Keratinocyte (primary cell): ENCODE measurements around the gene PRRC2B. TPM values are rescaled to one million over a fixed set of nuclear protein-coding genes. Genes with fewer than 3 reads are reported as not detected.
A peak's percentile ranks its signal among the peaks of the same experiment; 100 is the strongest.
"Not testable (repeated sequence)": the region's sequence is repeated elsewhere in the genome, so short reads cannot be mapped to it uniquely, and the experiment has no call there.

ENCODE experiments used
- DNase-seq: peaks from one replicate; pipeline ENCODE4 v3.0.0-alpha.2; 2011; ENCODE audit warnings: low read depth, missing footprints, low spot score
- FAIRE-seq: peaks from 2 replicates; lab custom pipeline; 2011; peaks lifted over from hg19 to GRCh38; lab: Jason Lieb, UNC
- H2AFZ ChIP-seq: 2 replicates; pipeline ENCODE4 v1.6.0; 2012; ENCODE audit warnings: low read length, control low read depth, inconsistent platforms; ENCODE audit not compliant: control insufficient read depth
- H3K27ac ChIP-seq: 2 replicates; pipeline ENCODE4 v1.5.1; 2011; ENCODE audit warnings: low read length; ENCODE audit not compliant: control insufficient read depth, insufficient read depth
- H3K27me3 ChIP-seq: 3 replicates; pipeline ENCODE4 v1.6.0; 2011; ENCODE audit warnings: low read length; ENCODE audit not compliant: control insufficient read depth, insufficient read depth; ENCODE audit errors: extremely low read depth
- H3K36me3 ChIP-seq, 2 experiments: 2 replicates in 1 of 2; 3 replicates in 1 of 2; pipeline ENCODE4 v1.5.1; 2011; ENCODE audit warnings: low read length in 2 of 2, mild to moderate bottlenecking in 1 of 2; ENCODE audit not compliant: control insufficient read depth in 2 of 2, insufficient read depth in 2 of 2; ENCODE audit errors: extremely low read depth in 1 of 2
- H3K4me1 ChIP-seq: 3 replicates; pipeline ENCODE4 v1.5.1; 2011; ENCODE audit warnings: low read length; ENCODE audit not compliant: control insufficient read depth, insufficient read depth; ENCODE audit errors: extremely low read depth
- H3K4me2 ChIP-seq: 3 replicates; pipeline ENCODE4 v1.6.0; 2011; ENCODE audit warnings: low read depth, low read length; ENCODE audit not compliant: control insufficient read depth, insufficient read depth; ENCODE audit errors: extremely low read depth
- H3K4me3 ChIP-seq, 3 experiments: fragments of 200-600 bp in 1 of 3; sonication (generic) in 1 of 3; 2 replicates in 2 of 3; 3 replicates in 1 of 3; pipeline ENCODE4 v1.5.1; 2011 to 2016; ENCODE audit warnings: low read length in 3 of 3, mild to moderate bottlenecking in 3 of 3, control low read depth in 2 of 3, inconsistent platforms in 1 of 3, low read depth in 1 of 3, mixed read lengths in 1 of 3, mixed run types in 1 of 3, moderate library complexity in 1 of 3; ENCODE audit not compliant: control insufficient read depth in 2 of 3, insufficient read depth in 2 of 3; ENCODE audit errors: extremely low read depth in 1 of 3
- H3K79me2 ChIP-seq: 2 replicates; pipeline ENCODE4 v1.6.0; 2012; ENCODE audit warnings: low read length; ENCODE audit not compliant: control insufficient read depth, insufficient read depth
- H3K9ac ChIP-seq: 3 replicates; pipeline ENCODE4 v1.6.0; 2011; ENCODE audit warnings: low read length; ENCODE audit not compliant: control insufficient read depth, insufficient read depth; ENCODE audit errors: extremely low read depth
- H3K9me1 ChIP-seq: 3 replicates; pipeline ENCODE4 v1.6.0; 2011; ENCODE audit warnings: low read length; ENCODE audit not compliant: control insufficient read depth, insufficient read depth; ENCODE audit errors: extremely low read depth
- H3K9me3 ChIP-seq: 2 replicates; pipeline ENCODE4 v1.5.1; 2012; ENCODE audit warnings: low read depth, low read length; ENCODE audit not compliant: control insufficient read depth
- H4K20me1 ChIP-seq: 3 replicates; pipeline ENCODE4 v1.6.0; 2011; ENCODE audit warnings: low read length; ENCODE audit not compliant: control insufficient read depth, insufficient read depth; ENCODE audit errors: extremely low read depth
- CTCF ChIP-seq, 3 experiments: IDR thresholded peaks in 1 of 3; conservative IDR thresholded peaks in 1 of 3; optimal IDR thresholded peaks in 1 of 3; 2 replicates in 2 of 3; 3 replicates in 1 of 3; pipeline versions ENCODE3 to v1.5.1; 2011; ENCODE audit warnings: low read length in 3 of 3, mild to moderate bottlenecking in 3 of 3, moderate library complexity in 2 of 3, control low read depth in 1 of 3, inconsistent platforms in 1 of 3; ENCODE audit not compliant: insufficient read depth in 2 of 3; ENCODE audit errors: extremely low read depth in 1 of 3
- EZH2 ChIP-seq: IDR thresholded peaks from one replicate; pipeline ENCODE4 v1.6.1; 2012; ENCODE audit warnings: inconsistent platforms, mild to moderate bottlenecking, low read length, moderate library complexity
- dilution Hi-C: fragments of 300-500 bp; cut with MboI; formaldehyde crosslinking; loops from one replicate; pipeline ENCODE4 v1.7.0; 2020; ENCODE audit warnings: low sequenced_read_pairs; ENCODE audit not compliant: extremely low pct_ligation_motif_present
- polyA plus RNA-seq, 5 experiments: library from polyadenylated mRNA; depleted of rRNA in 3 of 5; stranded (reverse) in 3 of 5; stranded (forward) in 1 of 5; unstranded in 1 of 5; fragments of >200 nt; gene quantifications; 1 replicate in 1 of 5; 2 replicates in 3 of 5; 3 replicates in 1 of 5; pipeline versions ENCODE4 v1.2.1 to v1.2.3, GENCODE V29; 2011 to 2012; ENCODE audit warnings: missing spikeins in 2 of 5, low read depth in 1 of 5, low replicate concordance in 1 of 5

PRRC2B gene
- polyA plus RNA-seq, 1 donor (not counting 4 experiments of a cell fraction or from before 2014, with no cell fraction given): 20.8 TPM

GRCh38 chr9:131545786-131546335 is 152.0 kb downstream of the PRRC2B start:
- H3K27me3 ChIP-seq: peaks cover 43% of the 10 kb centered on the region
- no peak overlapping the region for H2AFZ ChIP-seq
- peaks cover 5% of the 10 kb centered on the region for H3K9me3 ChIP-seq
- no peaks in the 10 kb centered on the region for H3K79me2 ChIP-seq
- no peaks in the 10 kb centered on the region for H4K20me1 ChIP-seq
- no peak for DNase-seq
- dilution Hi-C loops: no loop called here
- H3K9me1 ChIP-seq: no peaks in the 10 kb centered on the region
- TF ChIP-seq CTCF (optimal IDR thresholded peaks at IDR 0.05 in 1 of 3, IDR thresholded peaks at IDR 0.05 in 1 of 3, conservative IDR thresholded peaks at IDR 0.05 in 1 of 3; ENCODE audit: extremely low read depth in 1 of 3, insufficient read depth in 2 of 3, low read length in 3 of 3) (no peak), EZH2 (peak; percentile 94)
- no peak overlapping the region for H3K27ac ChIP-seq
- FAIRE-seq: no peak
- no peak overlapping the region for H3K4me2 ChIP-seq
- H3K9ac ChIP-seq: no peak overlapping the region
- no peaks in the 10 kb centered on the region for H3K4me1 ChIP-seq
- no peaks in the 10 kb centered on the region for H3K36me3 ChIP-seq
- H3K4me3 ChIP-seq: no peak overlapping the region

DNA sequence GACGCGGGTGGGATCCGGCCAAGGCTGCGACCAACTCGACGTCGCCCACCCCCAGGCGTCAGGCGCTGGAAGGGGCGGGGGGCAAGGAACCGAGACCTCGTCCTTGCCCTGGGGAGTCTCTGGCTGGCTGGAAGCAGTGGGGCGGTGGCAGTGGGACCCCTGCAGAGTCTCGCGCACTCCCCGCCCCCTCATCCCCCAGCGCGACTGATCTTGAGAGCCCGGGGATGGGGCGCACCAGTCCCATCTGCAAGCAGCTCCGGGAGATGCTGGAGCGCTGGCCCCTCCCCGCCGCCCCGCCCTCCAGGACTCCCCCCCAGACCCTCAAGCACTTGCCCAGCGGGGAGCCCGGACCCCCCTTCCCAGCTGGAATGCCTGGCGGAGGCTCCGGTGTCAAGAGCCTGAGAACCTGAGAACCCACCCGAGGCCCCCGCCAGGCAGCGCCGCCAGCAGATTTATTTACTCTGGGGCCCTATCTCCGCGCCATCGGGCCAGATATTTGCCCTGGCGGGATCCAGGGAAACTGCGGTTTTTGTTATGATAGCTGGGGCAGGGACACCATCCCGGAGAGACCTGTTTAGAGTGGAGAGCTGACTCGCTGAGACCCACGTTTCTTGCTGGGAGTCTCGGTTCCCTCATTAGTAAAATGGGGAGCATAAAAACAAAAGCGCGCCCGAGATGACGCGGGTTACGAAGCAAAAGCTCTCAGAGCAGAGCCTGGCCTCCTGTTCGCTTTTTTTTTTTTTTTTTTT is 152.6 kb downstream of the PRRC2B start:
- Histone ChIP-seq H3K9ac (no peak overlapping the region), H4K20me1 (no peaks in the 10 kb centered on the region), H3K9me3 (peaks cover 5% of the 10 kb centered on the region), H3K4me2 (peak overlapping the region; percentile 37), H3K79me2 (no peaks in the 10 kb centered on the region), H3K27me3 (peaks cover 43% of the 10 kb centered on the region), H3K27ac (no peak overlapping the region), H3K9me1 (no peaks in the 10 kb centered on the region), H3K4me1 (no peaks in the 10 kb centered on the region), H3K36me3 (no peaks in the 10 kb centered on the region), H2AFZ (no peak overlapping the region), H3K4me3 (no peak overlapping the region)
- DNase-seq: no peak
- no peak for TF ChIP-seq CTCF (optimal IDR thresholded peaks at IDR 0.05 in 1 of 3, IDR thresholded peaks at IDR 0.05 in 1 of 3, conservative IDR thresholded peaks at IDR 0.05 in 1 of 3; ENCODE audit: extremely low read depth in 1 of 3, insufficient read depth in 2 of 3, low read length in 3 of 3)
- peak; percentile 73 for TF ChIP-seq EZH2
- dilution Hi-C loops: no loop called here
- FAIRE-seq: no peak

GRCh38 chr9:131549186-131549585 is 155.3 kb downstream of the PRRC2B start:
- DNase-seq, dilution Hi-C loops, H3K4me3 ChIP-seq, H3K79me2 ChIP-seq, H4K20me1 ChIP-seq, H3K4me1 ChIP-seq, H3K9me1 ChIP-seq, H3K27ac ChIP-seq, FAIRE-seq, H3K4me2 ChIP-seq, H2AFZ ChIP-seq, H3K9ac ChIP-seq, H3K9me3 ChIP-seq, H3K36me3 ChIP-seq: not testable (repeated sequence)
- peaks cover 53% of the 10 kb centered on the region for H3K27me3 ChIP-seq
